GM12878 (cell line): ENCODE data around the gene EIF4B. TPM values are rescaled to one million over a fixed set of nuclear protein-coding genes. Genes with fewer than 3 reads are reported as not detected.

Source experiments
- ATAC-seq: fragments of 200-7000 bp; cut with Tn5 transposase; 3 replicates; pipeline ENCODE4 v1.9.1; 2020; ENCODE audit warnings: mild to moderate bottlenecking, moderate library complexity
- BruUV-seq: library from RNA; stranded (reverse); fragments of 400-500 nt; replicated peaks from 2 replicates; lab custom pipeline; 2021; lab: Mats Ljungman, UMichigan
- CTCF ChIA-PET: fragments of 300-600 bp; sonication (Branson Sonifier 250); formaldehyde crosslinking; extraction: SDS; loops from one replicate; lab custom pipeline; 2021; ENCODE audit warnings: inconsistent platforms; lab: Yijun Ruan, JAX
- POLR2A ChIA-PET: fragments of 350-600 bp; formaldehyde crosslinking; extraction: SDS; loops from one replicate; lab custom pipeline; 2021; ENCODE audit warnings: inconsistent platforms; lab: Charles Lee
- RAD21 ChIA-PET: fragments of 300-600 bp; sonication (Branson Sonifier 250); formaldehyde crosslinking; loops from one replicate; lab custom pipeline; 2023; ENCODE audit warnings: antibody characterized with exemption; ENCODE audit not compliant: unreplicated experiment; lab: Charles Lee
- SMC1A ChIA-PET: fragments of 300-600 bp; sonication (Branson Sonifier 250); formaldehyde crosslinking; loops from one replicate; lab custom pipeline; 2023; ENCODE audit not compliant: unreplicated experiment, uncharacterized antibody; lab: Charles Lee
- DNase-seq: peaks from one replicate; pipeline ENCODE4 v3.0.0-alpha.2; 2011; ENCODE audit warnings: low read depth, low spot score
- FAIRE-seq: peaks from 3 replicates; lab custom pipeline; 2011; peaks lifted over from hg19 to GRCh38; lab: Jason Lieb, UNC
- H2AFZ ChIP-seq: 2 replicates; pipeline ENCODE4 v1.6.0; 2011; ENCODE audit warnings: low read depth, low read length, control low read depth; ENCODE audit not compliant: control insufficient read depth
- H3K27ac ChIP-seq: 2 replicates; pipeline ENCODE4 v1.5.1; 2011; ENCODE audit warnings: control low read depth; ENCODE audit not compliant: control insufficient read depth, insufficient read depth
- H3K27me3 ChIP-seq, 2 experiments: replicated peaks in 1 of 2; 2 replicates each; pipeline versions ENCODE4 v1.6.0 to v1.6.1; 2011; ENCODE audit warnings: low read length in 1 of 2; ENCODE audit not compliant: control insufficient read depth in 2 of 2, insufficient read depth in 2 of 2
- H3K36me3 ChIP-seq, 2 experiments: 2 replicates each; pipeline ENCODE4 v1.5.1; 2011; ENCODE audit warnings: low read length in 1 of 2; ENCODE audit not compliant: control insufficient read depth in 2 of 2, insufficient read depth in 2 of 2
- H3K4me1 ChIP-seq: 2 replicates; pipeline ENCODE4 v1.6.1; 2011; ENCODE audit warnings: mild to moderate bottlenecking, low read length, moderate library complexity, mixed read lengths; ENCODE audit not compliant: control insufficient read depth, insufficient read depth
- H3K4me2 ChIP-seq: 2 replicates; pipeline ENCODE4 v1.6.0; 2011; ENCODE audit warnings: control low read depth; ENCODE audit not compliant: control insufficient read depth, insufficient read depth
- H3K4me3 ChIP-seq: fragments of 200-600 bp; sonication (generic); 2 replicates; pipeline ENCODE4 v1.5.1; 2016
- H3K79me2 ChIP-seq: 2 replicates; pipeline ENCODE4 v1.6.0; 2011; ENCODE audit warnings: low read length; ENCODE audit not compliant: control insufficient read depth, insufficient read depth
- H3K9ac ChIP-seq: 2 replicates; pipeline ENCODE4 v1.8.0; 2011; ENCODE audit warnings: low read length, control low read depth, mixed read lengths; ENCODE audit not compliant: control insufficient read depth, insufficient read depth
- H3K9me3 ChIP-seq: replicated peaks from 3 replicates; pipeline ENCODE4 v1.5.1; 2011; ENCODE audit warnings: mild to moderate bottlenecking, low read length; ENCODE audit not compliant: control insufficient read depth, insufficient read depth
- H4K20me1 ChIP-seq: 2 replicates; pipeline ENCODE4 v1.6.0; 2011; ENCODE audit not compliant: control insufficient read depth, insufficient read depth
- BCL11A ChIP-seq: IDR thresholded peaks from 2 replicates; pipeline ENCODE4 v1.6.1; 2011; ENCODE audit warnings: low read depth, low read length
- EZH2 ChIP-seq: IDR thresholded peaks from 2 replicates; pipeline ENCODE4 v1.6.1; 2012; ENCODE audit warnings: low read depth, mild to moderate bottlenecking, control low read depth, inconsistent platforms, low read length, borderline replicate concordance; ENCODE audit not compliant: control insufficient read depth
- FOS ChIP-seq: IDR thresholded peaks from 3 replicates; pipeline ENCODE4 v1.6.1; 2011; ENCODE audit warnings: borderline replicate concordance; ENCODE audit not compliant: insufficient read length; ENCODE audit errors: extremely low read depth
- GATAD2B ChIP-seq: fragments of 450-650 bp; conservative IDR thresholded peaks from 2 replicates; pipeline ENCODE4 v1.6.1; 2017; ENCODE audit warnings: low read depth, mild to moderate bottlenecking, moderate library complexity
- JUND ChIP-seq: IDR thresholded peaks from 2 replicates; pipeline ENCODE4 v1.6.1; 2012; ENCODE audit warnings: low read depth, mild to moderate bottlenecking, low read length, improper control_type of control experiment, moderate library complexity
- NBN ChIP-seq: fragments of 450-650 bp; IDR thresholded peaks from 2 replicates; pipeline ENCODE4 v1.6.1; 2016
- POLR2AphosphoS2 ChIP-seq: IDR thresholded peaks from 2 replicates; pipeline ENCODE4 v1.6.1; 2011; ENCODE audit warnings: low read depth, mild to moderate bottlenecking, low read length, improper control_type of control experiment, moderate library complexity
- RFX5 ChIP-seq: IDR thresholded peaks from 2 replicates; pipeline ENCODE4 v1.6.1; 2011; ENCODE audit warnings: low read depth, low read length, improper control_type of control experiment
- ZNF24 ChIP-seq: fragments of 450-650 bp; IDR thresholded peaks from 2 replicates; pipeline ENCODE4 v1.6.1; 2017; ENCODE audit warnings: antibody characterized with exemption, mild to moderate bottlenecking
- ZSCAN29 ChIP-seq: fragments of 450-650 bp; IDR thresholded peaks from 2 replicates; pipeline ENCODE4 v1.6.1; 2017; ENCODE audit warnings: mild to moderate bottlenecking, moderate library complexity
- WGBS: methylation state at CpG from one replicate; pipeline ENCODE4 v1.1.6; 2016; ENCODE audit warnings: low lambda C conversion rate; ENCODE audit not compliant: insufficient replicate concordance, insufficient coverage; ENCODE audit errors: missing lambda C conversion rate; 5-methylcytosine and 5-hydroxymethylcytosine counted together
- in situ Hi-C: fragments of 300-500 bp; cut with MboI; formaldehyde crosslinking; loops from 9 replicates; pipeline ENCODE4 v1.14.3; 2018; ENCODE audit warnings: mixed read lengths
- intact Hi-C: fragments of 100-400 bp; cut with micrococcal nuclease; formaldehyde crosslinking; loops from one replicate; pipeline ENCODE4 v1.14.2; 2022; ENCODE audit not compliant: unreplicated experiment
- polyA plus RNA-seq, 11 experiments: library from polyadenylated mRNA; depleted of rRNA in 4 of 11; unstranded in 6 of 11; stranded (reverse) in 5 of 11; fragments of >200 nt; fragmentation: Nextera tagmentation in 4 of 11; fragmentation: Illumina TruSeq in 1 of 11; extraction: Ambion mirVana in 4 of 11; extraction: Trizol in 1 of 11; gene quantifications; 1 replicate in 1 of 11; 2 replicates in 10 of 11; pipeline versions ENCODE4 v1.2.1 to v1.2.3, GENCODE V29; 2011 to 2016; ENCODE audit warnings: inconsistent platforms in 2 of 11, missing spikeins in 2 of 11, low read depth in 1 of 11
- total RNA-seq, 4 experiments: library from RNA; depleted of rRNA in 3 of 4; stranded (reverse); fragments of >200 nt in 3 of 4; fragmentation: Illumina TruSeq in 1 of 4; extraction: Trizol in 1 of 4; gene quantifications; 2 replicates each; pipeline versions ENCODE4 v1.2.1 to v1.2.3, GENCODE V29; 2013 to 2021
- TF ChIP-seq, protein P1 (sequence below): fragments of 450-650 bp; formaldehyde crosslinking; IDR thresholded peaks from 2 replicates; pipeline ENCODE4 v1.4.0; 2020; ENCODE audit warnings: mild to moderate bottlenecking, moderate library complexity
- TF ChIP-seq, protein P2 (sequence below): IDR thresholded peaks from 2 replicates; pipeline ENCODE4 v1.6.1; 2012; ENCODE audit warnings: improper control_type of control experiment, low read depth, low read length; ENCODE audit not compliant: insufficient replicate concordance

Gene EIF4B
- total and polyA plus RNA-seq, 10 of the 15 experiments (the other 5 are each of a cell fraction or from before 2014, with no cell fraction given), result 123 to 752 (median 431) TPM

- TF ChIP-seq ZNF24 (no peak), FOS (no peak), EZH2 (no peak), JUND (no peak), GATAD2B (no peak), RFX5 (no peak)
- TF ChIP-seq, protein P1, sequence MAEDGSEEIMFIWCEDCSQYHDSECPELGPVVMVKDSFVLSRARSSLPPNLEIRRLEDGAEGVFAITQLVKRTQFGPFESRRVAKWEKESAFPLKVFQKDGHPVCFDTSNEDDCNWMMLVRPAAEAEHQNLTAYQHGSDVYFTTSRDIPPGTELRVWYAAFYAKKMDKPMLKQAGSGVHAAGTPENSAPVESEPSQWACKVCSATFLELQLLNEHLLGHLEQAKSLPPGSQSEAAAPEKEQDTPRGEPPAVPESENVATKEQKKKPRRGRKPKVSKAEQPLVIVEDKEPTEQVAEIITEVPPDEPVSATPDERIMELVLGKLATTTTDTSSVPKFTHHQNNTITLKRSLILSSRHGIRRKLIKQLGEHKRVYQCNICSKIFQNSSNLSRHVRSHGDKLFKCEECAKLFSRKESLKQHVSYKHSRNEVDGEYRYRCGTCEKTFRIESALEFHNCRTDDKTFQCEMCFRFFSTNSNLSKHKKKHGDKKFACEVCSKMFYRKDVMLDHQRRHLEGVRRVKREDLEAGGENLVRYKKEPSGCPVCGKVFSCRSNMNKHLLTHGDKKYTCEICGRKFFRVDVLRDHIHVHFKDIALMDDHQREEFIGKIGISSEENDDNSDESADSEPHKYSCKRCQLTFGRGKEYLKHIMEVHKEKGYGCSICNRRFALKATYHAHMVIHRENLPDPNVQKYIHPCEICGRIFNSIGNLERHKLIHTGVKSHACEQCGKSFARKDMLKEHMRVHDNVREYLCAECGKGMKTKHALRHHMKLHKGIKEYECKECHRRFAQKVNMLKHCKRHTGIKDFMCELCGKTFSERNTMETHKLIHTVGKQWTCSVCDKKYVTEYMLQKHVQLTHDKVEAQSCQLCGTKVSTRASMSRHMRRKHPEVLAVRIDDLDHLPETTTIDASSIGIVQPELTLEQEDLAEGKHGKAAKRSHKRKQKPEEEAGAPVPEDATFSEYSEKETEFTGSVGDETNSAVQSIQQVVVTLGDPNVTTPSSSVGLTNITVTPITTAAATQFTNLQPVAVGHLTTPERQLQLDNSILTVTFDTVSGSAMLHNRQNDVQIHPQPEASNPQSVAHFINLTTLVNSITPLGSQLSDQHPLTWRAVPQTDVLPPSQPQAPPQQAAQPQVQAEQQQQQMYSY (CRISPR knock-in tag), result no peak
These were observed 28.2 kb downstream of the EIF4B start (continued) for GRCh38 chr12:53034459-53034858.

GRCh38 chr12:53036802-53037201 is 30.5 kb downstream of the EIF4B start:
- 97% methylated on average over 3 of the region's 3 CpGs for WGBS
- Histone ChIP-seq H3K27me3 (no peaks in the 10 kb centered on the region), H3K4me1 (no peaks in the 10 kb centered on the region), H3K27ac (no peak overlapping the region), H2AFZ (no peak overlapping the region), H4K20me1 (no peaks in the 10 kb centered on the region), H3K79me2 (no peaks in the 10 kb centered on the region), H3K36me3 (peaks cover 19 to 54% of the 10 kb centered on the region in 2 experiments), H3K9me3 (no peaks in the 10 kb centered on the region), H3K4me2 (no peak overlapping the region), H3K4me3 (no peak overlapping the region), H3K9ac (no peak overlapping the region)
- RAD21 ChIA-PET, result no interaction called here
- no peak for DNase-seq
- ATAC-seq, result no peak
- POLR2A ChIA-PET, result no interaction called here
- CTCF ChIA-PET, result interaction anchor here (0.7 to 2.7 kb wide), 3 partner anchors 9 to 30 kb away, joined by 3 to 10 read pairs (median 3); no protein-coding TSS in a partner anchor
- intact Hi-C loops (no loop called here), in situ Hi-C loops (no loop called here)
- FAIRE-seq, result no peak
- SMC1A ChIA-PET, result interaction anchor here (1.0 kb wide), 1 partner anchor 9 kb away, joined by 3 read pairs; no protein-coding TSS in a partner anchor
- no TSS peak for BruUV-seq
- TF ChIP-seq ZSCAN29 (no peak), NBN (no peak), POLR2AphosphoS2 (no peak), BCL11A (no peak)
- TF ChIP-seq, protein P2, sequence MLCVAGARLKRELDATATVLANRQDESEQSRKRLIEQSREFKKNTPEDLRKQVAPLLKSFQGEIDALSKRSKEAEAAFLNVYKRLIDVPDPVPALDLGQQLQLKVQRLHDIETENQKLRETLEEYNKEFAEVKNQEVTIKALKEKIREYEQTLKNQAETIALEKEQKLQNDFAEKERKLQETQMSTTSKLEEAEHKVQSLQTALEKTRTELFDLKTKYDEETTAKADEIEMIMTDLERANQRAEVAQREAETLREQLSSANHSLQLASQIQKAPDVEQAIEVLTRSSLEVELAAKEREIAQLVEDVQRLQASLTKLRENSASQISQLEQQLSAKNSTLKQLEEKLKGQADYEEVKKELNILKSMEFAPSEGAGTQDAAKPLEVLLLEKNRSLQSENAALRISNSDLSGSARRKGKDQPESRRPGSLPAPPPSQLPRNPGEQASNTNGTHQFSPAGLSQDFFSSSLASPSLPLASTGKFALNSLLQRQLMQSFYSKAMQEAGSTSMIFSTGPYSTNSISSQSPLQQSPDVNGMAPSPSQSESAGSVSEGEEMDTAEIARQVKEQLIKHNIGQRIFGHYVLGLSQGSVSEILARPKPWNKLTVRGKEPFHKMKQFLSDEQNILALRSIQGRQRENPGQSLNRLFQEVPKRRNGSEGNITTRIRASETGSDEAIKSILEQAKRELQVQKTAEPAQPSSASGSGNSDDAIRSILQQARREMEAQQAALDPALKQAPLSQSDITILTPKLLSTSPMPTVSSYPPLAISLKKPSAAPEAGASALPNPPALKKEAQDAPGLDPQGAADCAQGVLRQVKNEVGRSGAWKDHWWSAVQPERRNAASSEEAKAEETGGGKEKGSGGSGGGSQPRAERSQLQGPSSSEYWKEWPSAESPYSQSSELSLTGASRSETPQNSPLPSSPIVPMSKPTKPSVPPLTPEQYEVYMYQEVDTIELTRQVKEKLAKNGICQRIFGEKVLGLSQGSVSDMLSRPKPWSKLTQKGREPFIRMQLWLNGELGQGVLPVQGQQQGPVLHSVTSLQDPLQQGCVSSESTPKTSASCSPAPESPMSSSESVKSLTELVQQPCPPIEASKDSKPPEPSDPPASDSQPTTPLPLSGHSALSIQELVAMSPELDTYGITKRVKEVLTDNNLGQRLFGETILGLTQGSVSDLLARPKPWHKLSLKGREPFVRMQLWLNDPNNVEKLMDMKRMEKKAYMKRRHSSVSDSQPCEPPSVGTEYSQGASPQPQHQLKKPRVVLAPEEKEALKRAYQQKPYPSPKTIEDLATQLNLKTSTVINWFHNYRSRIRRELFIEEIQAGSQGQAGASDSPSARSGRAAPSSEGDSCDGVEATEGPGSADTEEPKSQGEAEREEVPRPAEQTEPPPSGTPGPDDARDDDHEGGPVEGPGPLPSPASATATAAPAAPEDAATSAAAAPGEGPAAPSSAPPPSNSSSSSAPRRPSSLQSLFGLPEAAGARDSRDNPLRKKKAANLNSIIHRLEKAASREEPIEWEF, result no peak
